ENCODE data around the gene ABHD17C. TPM values are rescaled to one million over a fixed set of nuclear protein-coding genes. Genes with fewer than 3 reads are reported as not detected.

Gene ABHD17C
- total RNA-seq, 2 donors from 2014 or later: 20.9 to 21.5 TPM

- no peak for TF ChIP-seq CTCF (conservative IDR thresholded peaks at IDR 0.05)
- H3K27ac Mint-ChIP-seq: no peak overlapping the region
- Histone ChIP-seq H3K9me3 (ENCODE audit: control insufficient read depth, low read length) (no peaks in the 10 kb centered on the region), H3K4me1 (ENCODE audit: control insufficient read depth, insufficient read depth, low read length) (no peaks in the 10 kb centered on the region), H3K27me3 (ENCODE audit: control insufficient read depth, insufficient read depth, low read length, poor library complexity, severe bottlenecking) (no peaks in the 10 kb centered on the region), H3K9ac (ENCODE audit: extremely low read depth, low read length, poor library complexity, severe bottlenecking) (no peak overlapping the region), H3K36me3 (ENCODE audit: control insufficient read depth, insufficient read depth, low read length) (peaks cover under 1% of the 10 kb centered on the region), H3K27ac (ENCODE audit: low read depth, low read length) (peak overlapping the region; percentile 70), H3K4me3 (ENCODE audit: low read length) (no peak overlapping the region)
- no peak for DNase-seq
- H3K9me3 Mint-ChIP-seq: no peaks in the 10 kb centered on the region
- no peaks in the 10 kb centered on the region for H3K27me3 Mint-ChIP-seq (ENCODE audit: insufficient read depth)
- WGBS, 2 experiments (ENCODE audit: insufficient coverage in 1 of 2, insufficient read length in 1 of 2): 50 to 52% methylated on average over 3 to 6 of the region's 6 CpGs
- peaks cover 5% of the 10 kb centered on the region for H3K36me3 Mint-ChIP-seq (ENCODE audit: low read depth)
- peaks cover 8% of the 10 kb centered on the region for H3K4me1 Mint-ChIP-seq
- no peak overlapping the region for H3K4me3 Mint-ChIP-seq
Measured at GRCh38 chr15:80744415-80744814, 49.3 kb downstream of the ABHD17C start.

GRCh38 chr15:80744826-80745225 is 49.7 kb downstream of the ABHD17C start:
- Mint-ChIP-seq H3K4me1 (peaks cover 8% of the 10 kb centered on the region), H3K4me3 (no peak overlapping the region), H3K27ac (no peak overlapping the region), H3K36me3 (ENCODE audit: low read depth) (peaks cover 8% of the 10 kb centered on the region), H3K27me3 (ENCODE audit: insufficient read depth) (no peaks in the 10 kb centered on the region), H3K9me3 (no peaks in the 10 kb centered on the region)
- H3K27ac ChIP-seq (ENCODE audit: low read depth, low read length): peak overlapping the region; percentile 70
- peaks cover 4% of the 10 kb centered on the region for H3K36me3 ChIP-seq (ENCODE audit: control insufficient read depth, insufficient read depth, low read length)
- DNase-seq: no peak
- H3K9me3 ChIP-seq (ENCODE audit: control insufficient read depth, low read length): no peaks in the 10 kb centered on the region
- no peak overlapping the region for H3K9ac ChIP-seq (ENCODE audit: extremely low read depth, low read length, poor library complexity, severe bottlenecking)
- no peaks in the 10 kb centered on the region for H3K4me1 ChIP-seq (ENCODE audit: control insufficient read depth, insufficient read depth, low read length)
- TF ChIP-seq CTCF (conservative IDR thresholded peaks at IDR 0.05): no peak
- 33% methylated on average over 1 of the region's 1 CpG; no CpG with 5 or more reads in 1 of the 2 experiments for WGBS, 2 experiments (ENCODE audit: insufficient coverage in 1 of 2, insufficient read length in 1 of 2)
- no peak overlapping the region for H3K4me3 ChIP-seq (ENCODE audit: low read length)
- H3K27me3 ChIP-seq (ENCODE audit: control insufficient read depth, insufficient read depth, low read length, poor library complexity, severe bottlenecking): no peaks in the 10 kb centered on the region

GRCh38 chr15:80745888-80746287 is 50.8 kb downstream of the ABHD17C start:
- WGBS, 2 experiments (ENCODE audit: insufficient coverage in 1 of 2, insufficient read length in 1 of 2): 88% methylated on average over 1 of the region's 1 CpG; no CpG with 5 or more reads in 1 of the 2 experiments
- H3K27ac Mint-ChIP-seq: no peak overlapping the region
- no peaks in the 10 kb centered on the region for H3K9me3 Mint-ChIP-seq
- no peak for DNase-seq
- no peaks in the 10 kb centered on the region for H3K4me1 ChIP-seq (ENCODE audit: control insufficient read depth, insufficient read depth, low read length)
- no peak overlapping the region for H3K27ac ChIP-seq (ENCODE audit: low read depth, low read length)
- H3K27me3 ChIP-seq (ENCODE audit: control insufficient read depth, insufficient read depth, low read length, poor library complexity, severe bottlenecking): no peaks in the 10 kb centered on the region
- H3K36me3 Mint-ChIP-seq (ENCODE audit: low read depth): peaks cover 19% of the 10 kb centered on the region
- H3K9ac ChIP-seq (ENCODE audit: extremely low read depth, low read length, poor library complexity, severe bottlenecking): no peak overlapping the region
- peaks cover 12% of the 10 kb centered on the region for H3K36me3 ChIP-seq (ENCODE audit: control insufficient read depth, insufficient read depth, low read length)
- no peak for TF ChIP-seq CTCF (conservative IDR thresholded peaks at IDR 0.05)
- H3K4me3 ChIP-seq (ENCODE audit: low read length): no peak overlapping the region
- no peaks in the 10 kb centered on the region for H3K9me3 ChIP-seq (ENCODE audit: control insufficient read depth, low read length)
- H3K27me3 Mint-ChIP-seq (ENCODE audit: insufficient read depth): no peaks in the 10 kb centered on the region
- H3K4me1 Mint-ChIP-seq: peaks cover 8% of the 10 kb centered on the region
- no peak overlapping the region for H3K4me3 Mint-ChIP-seq
